A673 (cell line): ENCODE results near the gene ODAD2. TPM values are rescaled to one million over a fixed set of nuclear protein-coding genes. Genes with fewer than 3 reads are reported as not detected.

Experiments
- BruUV-seq: library from RNA; stranded (reverse); fragments of 400-500 nt; replicated peaks from 2 replicates; lab custom pipeline; 2021; lab: Mats Ljungman, UMichigan
- CTCF ChIA-PET: fragments of 300-600 bp; sonication (Branson Sonifier 250); formaldehyde crosslinking; loops from one replicate; lab custom pipeline; 2022; ENCODE audit warnings: antibody characterized with exemption; lab: Charles Lee
- POLR2A ChIA-PET: fragments of 300-600 bp; sonication (Branson Sonifier 250); formaldehyde crosslinking; loops from one replicate; lab custom pipeline; 2022; ENCODE audit warnings: antibody characterized with exemption; ENCODE audit not compliant: low non-redundant PET; lab: Charles Lee
- DNase-seq: peaks from one replicate; pipeline ENCODE4 v3.0.0-alpha.2; 2015; ENCODE audit warnings: low spot score
- H3K27ac ChIP-seq: fragments of 200-600 bp; sonication (generic); 2 replicates; pipeline ENCODE4 v1.5.1; 2016; ENCODE audit warnings: mixed run types, low read depth, mild to moderate bottlenecking, mixed read lengths, antibody characterized with exemption, low read length; ENCODE audit not compliant: poor library complexity, severe bottlenecking
- H3K27me3 ChIP-seq: fragments of 200-600 bp; sonication (generic); replicated peaks from 2 replicates; pipeline ENCODE4 v1.6.1; 2017; ENCODE audit warnings: mixed run types, low read depth, mild to moderate bottlenecking, mixed read lengths, antibody characterized with exemption, low read length; ENCODE audit not compliant: insufficient read depth, poor library complexity
- H3K36me3 ChIP-seq: fragments of 200-600 bp; sonication (generic); 2 replicates; pipeline ENCODE4 v1.6.1; 2016; ENCODE audit warnings: mixed run types, mild to moderate bottlenecking, mixed read lengths, antibody characterized with exemption, low read length; ENCODE audit not compliant: insufficient read depth, poor library complexity, severe bottlenecking
- H3K4me1 ChIP-seq: fragments of 200-600 bp; sonication (generic); 2 replicates; pipeline ENCODE4 v1.6.1; 2017; ENCODE audit warnings: mixed run types, mild to moderate bottlenecking, mixed read lengths, antibody characterized with exemption, low read length; ENCODE audit not compliant: insufficient read depth, poor library complexity, severe bottlenecking
- H3K4me3 ChIP-seq: fragments of 200-600 bp; sonication (generic); 2 replicates; pipeline ENCODE4 v1.5.1; 2016; ENCODE audit warnings: low read depth, mixed run types, mild to moderate bottlenecking, mixed read lengths, low read length; ENCODE audit not compliant: poor library complexity, severe bottlenecking
- H3K9me3 ChIP-seq: fragments of 200-600 bp; sonication (generic); 2 replicates; pipeline ENCODE4 v1.6.1; 2016; ENCODE audit warnings: mixed run types, low read depth, mild to moderate bottlenecking, mixed read lengths, antibody characterized with exemption, low read length; ENCODE audit not compliant: poor library complexity, severe bottlenecking
- CTCF ChIP-seq: fragments of 300-800, 200-600 bp; sonication (generic); conservative IDR thresholded peaks from 2 replicates; pipeline ENCODE4 v1.5.1; 2017; ENCODE audit warnings: low read depth, mild to moderate bottlenecking, antibody characterized with exemption, low read length, moderate library complexity, mixed read lengths
- EZH2 ChIP-seq: fragments of 200-600 bp; sonication (generic); IDR thresholded peaks from 2 replicates; pipeline ENCODE4 v1.6.1; 2017; ENCODE audit warnings: borderline replicate concordance, low read depth, mild to moderate bottlenecking, mixed read lengths, antibody characterized with exemption, low read length; ENCODE audit not compliant: poor library complexity, severe bottlenecking
- intact Hi-C: fragments of 100-400 bp; cut with micrococcal nuclease; formaldehyde crosslinking; loops from one replicate; pipeline ENCODE4 v1.10.0; 2022; ENCODE audit not compliant: unreplicated experiment
- total RNA-seq: library from RNA; stranded (reverse); gene quantifications from 2 replicates; pipeline ENCODE4 v1.2.3, GENCODE V29; 2021

The ODAD2 gene
- total RNA-seq, 1 experiment from 2014 or later: 1.2 TPM

- DNase-seq: no peak
- ChIA-PET CTCF (no interaction called here), POLR2A (no interaction called here)
- Histone ChIP-seq H3K27ac (no peak overlapping the region), H3K4me1 (no peaks in the 10 kb centered on the region), H3K27me3 (no peaks in the 10 kb centered on the region), H3K4me3 (no peak overlapping the region), H3K36me3 (no peaks in the 10 kb centered on the region), H3K9me3 (no peaks in the 10 kb centered on the region)
- BruUV-seq: no TSS peak
- TF ChIP-seq CTCF: no peak
- no peak for TF ChIP-seq EZH2
- intact Hi-C loops: no loop called here
Observed at GRCh38 chr10:27865221-27865635, 133.7 kb downstream of the ODAD2 start.

- Histone ChIP-seq H3K9me3 (no peaks in the 10 kb centered on the region), H3K4me1 (no peaks in the 10 kb centered on the region), H3K36me3 (no peaks in the 10 kb centered on the region), H3K4me3 (no peak overlapping the region), H3K27me3 (no peaks in the 10 kb centered on the region), H3K27ac (no peak overlapping the region)
- no peak for TF ChIP-seq CTCF
- no peak for TF ChIP-seq EZH2
- no peak for DNase-seq
- intact Hi-C loops: no loop called here
- ChIA-PET POLR2A (no interaction called here), CTCF (interaction anchor here (0.5 kb wide), 1 partner anchor 60 kb away, joined by 3 read pairs; no protein-coding TSS in a partner anchor)
- BruUV-seq: no TSS peak
Observed at GRCh38 chr10:27861781-27862180, 137.1 kb downstream of the ODAD2 start.

- H3K27ac ChIP-seq: no peak overlapping the region
- intact Hi-C loops: loop anchor here (2.0 kb wide), 1 partner anchor 41 kb away; no protein-coding TSS in a partner anchor
- no peak for DNase-seq
- CTCF ChIA-PET: no interaction called here
- H3K9me3 ChIP-seq: no peaks in the 10 kb centered on the region
- no TSS peak for BruUV-seq
- H3K27me3 ChIP-seq: peaks cover 6% of the 10 kb centered on the region
- H3K4me3 ChIP-seq: no peak overlapping the region
- TF ChIP-seq CTCF (no peak), EZH2 (no peak)
- POLR2A ChIA-PET: no interaction called here
- H3K4me1 ChIP-seq: no peaks in the 10 kb centered on the region
- no peaks in the 10 kb centered on the region for H3K36me3 ChIP-seq
Observed at GRCh38 chr10:27857616-27858015, 141.3 kb downstream of the ODAD2 start.
